GM12872 (cell line): Measurements from ENCODE around the gene CACNA2D3.

ENCODE experiments used
- TF ChIP-seq, protein P1 (sequence below): IDR thresholded peaks from 3 replicates; pipeline ENCODE4 v1.5.1; 2011; ENCODE audit warnings: low read depth, mild to moderate bottlenecking, low read length, moderate library complexity; ENCODE audit not compliant: insufficient read depth

Gene CACNA2D3

DNA sequence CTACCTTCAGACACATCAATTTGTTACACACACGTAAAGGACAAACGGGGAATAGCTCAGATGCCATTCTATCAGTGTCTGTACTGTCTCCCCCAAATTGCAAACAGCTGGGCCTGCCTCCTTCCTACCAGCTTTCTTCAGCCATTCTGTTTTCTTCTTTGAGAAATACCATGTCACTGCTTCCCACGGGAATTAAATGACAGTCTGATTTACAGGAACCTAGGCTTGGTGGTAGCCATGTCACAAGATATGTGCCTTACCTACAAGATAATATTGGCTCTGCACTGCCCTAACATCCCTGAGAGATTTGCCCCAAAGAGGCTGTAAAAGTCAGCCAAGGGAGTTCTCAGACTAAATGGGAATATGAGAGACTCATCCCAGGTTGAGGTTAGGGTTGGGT, 497.2 kb downstream of the CACNA2D3 start:
- TF ChIP-seq, protein P1, sequence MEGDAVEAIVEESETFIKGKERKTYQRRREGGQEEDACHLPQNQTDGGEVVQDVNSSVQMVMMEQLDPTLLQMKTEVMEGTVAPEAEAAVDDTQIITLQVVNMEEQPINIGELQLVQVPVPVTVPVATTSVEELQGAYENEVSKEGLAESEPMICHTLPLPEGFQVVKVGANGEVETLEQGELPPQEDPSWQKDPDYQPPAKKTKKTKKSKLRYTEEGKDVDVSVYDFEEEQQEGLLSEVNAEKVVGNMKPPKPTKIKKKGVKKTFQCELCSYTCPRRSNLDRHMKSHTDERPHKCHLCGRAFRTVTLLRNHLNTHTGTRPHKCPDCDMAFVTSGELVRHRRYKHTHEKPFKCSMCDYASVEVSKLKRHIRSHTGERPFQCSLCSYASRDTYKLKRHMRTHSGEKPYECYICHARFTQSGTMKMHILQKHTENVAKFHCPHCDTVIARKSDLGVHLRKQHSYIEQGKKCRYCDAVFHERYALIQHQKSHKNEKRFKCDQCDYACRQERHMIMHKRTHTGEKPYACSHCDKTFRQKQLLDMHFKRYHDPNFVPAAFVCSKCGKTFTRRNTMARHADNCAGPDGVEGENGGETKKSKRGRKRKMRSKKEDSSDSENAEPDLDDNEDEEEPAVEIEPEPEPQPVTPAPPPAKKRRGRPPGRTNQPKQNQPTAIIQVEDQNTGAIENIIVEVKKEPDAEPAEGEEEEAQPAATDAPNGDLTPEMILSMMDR = no peak

DNA sequence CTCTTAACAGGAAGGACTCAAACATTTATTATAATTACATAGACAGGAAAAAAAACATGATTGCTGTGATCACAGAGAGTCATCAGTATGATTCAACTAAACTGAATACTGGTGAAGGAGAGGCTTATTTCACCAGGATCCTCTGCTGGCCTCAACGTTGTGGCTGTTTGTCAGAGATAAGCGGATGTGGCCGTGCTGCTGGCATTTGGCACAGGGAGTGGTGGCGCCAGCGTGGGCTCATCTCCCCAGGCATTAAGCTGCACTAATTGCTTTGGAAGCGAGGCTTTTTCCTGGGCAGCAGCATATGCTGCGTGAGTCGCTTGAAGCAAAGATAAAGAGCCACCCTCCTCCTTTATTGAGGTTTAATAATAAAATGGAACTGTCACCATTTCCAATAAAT, 498.8 kb downstream of the CACNA2D3 start:
- TF ChIP-seq, protein P1 = no peak

DNA sequence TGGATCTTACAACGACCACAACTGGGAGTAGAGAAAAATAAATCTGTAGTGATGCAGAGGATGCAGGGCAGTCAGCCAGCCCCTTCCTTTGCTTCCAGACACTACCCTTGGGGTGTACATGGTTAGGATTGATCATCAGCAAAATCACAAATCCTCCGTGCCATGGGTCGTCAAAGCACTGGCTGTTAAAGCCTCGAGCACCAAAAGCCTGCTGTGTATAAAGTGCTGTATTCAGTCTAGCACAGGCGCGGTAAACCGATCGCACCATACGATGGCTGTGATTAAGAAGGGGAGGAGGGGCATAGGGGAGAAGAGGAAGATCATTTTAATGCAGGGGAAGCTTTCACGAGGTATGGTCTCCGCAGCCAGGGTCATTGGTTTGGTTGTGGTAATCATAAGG, 500.3 kb downstream of the CACNA2D3 start:
- TF ChIP-seq, protein P1 = no peak

DNA sequence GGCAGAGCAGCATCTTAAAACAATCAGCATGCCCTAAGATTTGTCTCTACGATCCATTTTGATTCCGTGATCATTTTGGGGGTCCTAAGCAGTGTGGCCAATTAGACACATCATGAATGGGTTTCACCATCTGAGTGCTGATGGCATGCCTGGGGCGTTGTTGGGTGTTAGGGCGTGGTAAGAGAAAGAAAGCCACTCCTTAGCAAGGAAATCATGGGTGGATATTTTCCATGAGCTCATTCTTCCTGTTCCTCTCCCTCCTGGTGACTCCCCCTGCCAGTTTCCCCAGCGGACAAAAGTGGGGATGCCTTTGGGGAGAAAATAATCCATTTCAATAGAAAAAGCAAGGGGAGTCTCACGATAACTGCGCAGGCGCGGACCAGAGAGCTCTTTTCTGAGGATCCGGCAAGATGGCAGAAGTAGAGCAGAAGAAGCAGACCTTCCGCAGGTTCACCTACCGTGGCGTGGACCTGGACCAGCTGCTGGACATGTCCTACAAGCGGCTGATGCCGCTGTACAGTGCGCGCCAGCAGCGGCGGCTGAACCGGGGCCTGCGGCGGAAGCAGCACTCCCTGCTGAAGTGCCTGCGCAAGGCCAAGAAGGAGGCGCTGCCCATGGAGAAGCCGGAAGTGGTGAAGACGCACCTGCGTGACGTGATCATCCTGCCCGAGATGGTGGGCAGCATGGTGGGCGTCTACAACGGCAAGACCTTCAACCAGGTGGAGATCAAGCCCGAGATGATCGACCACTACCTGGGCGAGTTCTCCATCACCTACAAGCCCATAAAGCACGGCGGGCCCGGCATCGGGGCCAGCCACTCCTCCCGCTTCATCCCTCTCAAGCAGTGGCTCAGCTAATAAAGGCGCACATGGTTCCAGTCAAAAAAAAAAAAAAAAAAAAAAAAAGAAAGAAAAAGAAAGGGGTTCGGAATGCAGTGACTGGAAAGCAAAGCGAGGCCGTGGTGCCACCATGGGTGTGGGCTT, 503.7 kb downstream of the CACNA2D3 start:
- TF ChIP-seq, protein P1 = no peak

DNA sequence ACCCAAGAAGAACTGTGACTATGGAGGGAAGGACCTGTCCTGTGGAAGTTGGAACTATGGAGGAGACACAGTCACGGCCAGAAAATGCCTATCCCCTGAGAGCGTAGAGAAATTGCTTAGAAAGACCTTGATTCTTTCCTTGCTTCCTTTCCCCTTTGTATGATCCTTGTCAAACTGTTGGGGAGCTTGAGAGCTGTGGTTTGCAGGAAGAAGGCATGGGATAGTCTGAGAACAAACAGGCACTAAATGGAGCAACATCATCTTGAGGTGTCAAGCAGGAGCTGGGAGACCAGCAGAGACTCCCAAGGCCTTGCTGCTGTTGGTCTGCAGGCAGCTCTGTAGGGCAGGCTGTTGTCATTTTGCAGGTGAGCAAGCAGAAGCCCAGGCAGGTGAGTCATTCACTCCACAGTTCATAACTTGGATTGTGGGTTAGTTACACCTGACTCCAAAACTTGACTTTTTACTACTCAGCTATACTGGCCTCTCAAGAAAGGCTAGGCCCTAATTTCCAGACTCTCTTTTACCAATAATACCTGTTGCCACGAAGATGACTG, 506.6 kb downstream of the CACNA2D3 start:
- TF ChIP-seq, protein P1 = no peak

DNA sequence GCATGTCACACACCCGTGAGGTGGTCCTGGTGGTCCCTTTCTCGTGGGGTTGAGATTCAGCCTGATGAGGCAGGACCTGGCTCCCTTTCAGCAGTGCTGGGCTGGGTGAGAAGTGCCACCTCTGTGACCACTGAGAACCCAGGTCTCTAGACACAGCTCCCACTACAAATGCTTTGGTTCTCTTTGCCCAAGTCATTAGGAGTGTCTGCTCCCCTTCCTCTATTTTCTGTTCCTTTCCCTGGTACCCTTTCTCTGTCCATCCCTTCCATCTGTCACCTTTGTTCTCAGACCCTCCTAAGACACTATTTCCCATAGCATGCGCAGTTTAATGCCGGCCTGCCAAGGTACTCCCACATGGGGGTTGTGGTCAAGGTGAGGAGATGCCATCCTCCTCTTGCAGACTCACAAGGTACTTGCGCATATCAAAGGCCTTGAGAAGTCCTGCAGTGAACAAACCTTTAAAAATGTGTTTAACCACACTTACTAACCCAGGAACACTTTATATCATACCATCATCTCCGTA, 507.8 kb downstream of the CACNA2D3 start:
- TF ChIP-seq, protein P1 = no peak

DNA sequence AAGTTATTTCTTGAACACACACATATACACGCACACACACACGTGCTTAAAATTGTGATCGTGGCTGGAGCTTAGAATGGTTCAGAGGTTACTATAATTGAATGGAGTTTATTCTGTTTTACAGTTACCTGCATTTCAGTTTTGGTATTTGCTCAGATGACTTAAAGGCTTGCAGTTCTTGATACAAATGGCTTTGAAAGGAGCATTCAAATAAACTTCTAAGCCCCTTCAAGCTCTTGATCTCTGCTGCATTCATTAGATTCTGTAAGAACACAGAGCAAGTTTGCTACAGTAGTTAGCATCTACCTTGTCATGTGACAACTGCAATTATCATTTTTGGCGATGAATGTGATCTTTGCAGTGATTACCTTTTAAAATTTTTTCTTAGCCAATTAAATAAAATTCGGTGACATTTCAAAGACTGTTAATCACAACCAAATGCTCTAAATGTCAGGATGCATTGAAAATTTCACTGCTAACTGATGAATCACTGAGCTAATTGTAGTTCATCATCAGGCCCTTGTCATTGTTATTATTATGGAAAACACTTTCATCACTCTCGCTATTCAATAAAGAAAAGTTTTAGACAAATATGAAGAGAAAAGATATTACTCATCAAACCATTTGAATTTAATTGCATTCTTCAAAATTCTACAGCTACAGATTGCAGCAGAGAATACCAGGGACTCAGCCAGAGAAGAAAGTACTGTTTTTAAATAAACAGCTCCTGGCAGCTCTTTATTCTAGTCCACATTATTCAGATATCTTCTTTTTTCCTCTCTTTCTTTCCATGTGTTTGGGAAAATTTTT, 509.4 kb downstream of the CACNA2D3 start:
- TF ChIP-seq, protein P1 = no peak
